HFFc6 (cell line): ENCODE measurements around the gene PQBP1. TPM values are rescaled to one million over a fixed set of nuclear protein-coding genes. Genes with fewer than 3 reads are reported as not detected.
A peak's percentile ranks its signal among the peaks of the same experiment; 100 is the strongest.
"Not testable (repeated sequence)": the region's sequence is repeated elsewhere in the genome, so short reads cannot be mapped to it uniquely, and the experiment has no call there.

Experiments
- DNase-seq: peaks from one replicate; pipeline ENCODE4 v3.0.0-alpha.2; 2018
- H3K27ac Mint-ChIP-seq: 2 replicates; pipeline ENCODE4 v1.8.0; 2020; ENCODE audit warnings: mild to moderate bottlenecking, mixed read lengths
- H3K27me3 Mint-ChIP-seq: 2 replicates; pipeline ENCODE4 v1.8.0; 2021; ENCODE audit warnings: mild to moderate bottlenecking, moderate library complexity, mixed read lengths; ENCODE audit not compliant: insufficient read depth
- H3K36me3 Mint-ChIP-seq: 2 replicates; pipeline ENCODE4 v1.8.0; 2021; ENCODE audit warnings: low read depth, mixed read lengths
- H3K4me1 Mint-ChIP-seq: 2 replicates; pipeline ENCODE4 v1.8.0; 2020; ENCODE audit warnings: low read depth, mixed read lengths
- H3K4me3 Mint-ChIP-seq: 2 replicates; pipeline ENCODE4 v1.8.0; 2020; ENCODE audit warnings: mild to moderate bottlenecking, moderate library complexity, mixed read lengths
- H3K9me3 Mint-ChIP-seq: 2 replicates; pipeline ENCODE4 v1.8.0; 2020; ENCODE audit warnings: mild to moderate bottlenecking, mixed read lengths
- CTCF ChIP-seq: fragments of 200-600 bp; sonication (generic); IDR thresholded peaks from 2 replicates; pipeline ENCODE4 v1.5.0; 2021; ENCODE audit warnings: antibody characterized with exemption, mild to moderate bottlenecking
- long read RNA-seq: library from polyadenylated mRNA; unstranded; transcript quantifications from one replicate; pipeline ENCODE4 v2.0.0, GENCODE V29; 2019
- total RNA-seq, 6 experiments: library from RNA; stranded (reverse); fragmentation: NEBNext Ultra II Directional; extraction: Animal tissue kit (Norgen Biotek cat#: 25700); gene quantifications; 2 replicates in 1 of 6; 3 replicates in 5 of 6; pipeline ENCODE4 v1.2.3, GENCODE V29; 2021

PQBP1 gene
- 10 to 100 TPM; 66.3 to 82.1 (median 71.1) TPM for total RNA-seq
- long read RNA-seq, transcript PQBP1-207 (7 exons, 1,020 nt): major isoform, 26 of 65 reads
- long read RNA-seq, transcript PQBP1-203 (7 exons, 1,056 nt): minor isoform, 8 of 65 reads
- long read RNA-seq, transcript PQBP1-216 (7 exons, 938 nt): minor isoform, 14 of 65 reads
- long read RNA-seq, partial matches to known transcripts: 2 of 65 reads
- long read RNA-seq, other reads (novel, unspliced or antisense): 11 of 65 reads

GRCh38 chrX:48897625-48898306 is at the start of gene PQBP1, which contains the start of gene TIMM17B:
Gene PQBP1 (plus strand): TSS chrX:48897930. CDS start chrX:48898510, 580 bp downstream.
Gene TIMM17B (minus strand): TSS chrX:48897768. CDS start chrX:48897749, 19 bp downstream.
- H3K4me3 Mint-ChIP-seq: peak within 1 kb of the TSS; percentile 96
- peak; percentile 94 for DNase-seq
- H3K4me1 Mint-ChIP-seq: no peaks in the 10 kb centered on the region
- TF ChIP-seq CTCF: no peak
- no peaks in the 10 kb centered on the region for H3K36me3 Mint-ChIP-seq
- H3K9me3 Mint-ChIP-seq: no peaks in the 10 kb centered on the region
- no peaks in the 10 kb centered on the region; the same call in none of the 2 replicates for H3K27me3 Mint-ChIP-seq
- H3K27ac Mint-ChIP-seq: peak within 1 kb of the TSS; percentile 98

DNA sequence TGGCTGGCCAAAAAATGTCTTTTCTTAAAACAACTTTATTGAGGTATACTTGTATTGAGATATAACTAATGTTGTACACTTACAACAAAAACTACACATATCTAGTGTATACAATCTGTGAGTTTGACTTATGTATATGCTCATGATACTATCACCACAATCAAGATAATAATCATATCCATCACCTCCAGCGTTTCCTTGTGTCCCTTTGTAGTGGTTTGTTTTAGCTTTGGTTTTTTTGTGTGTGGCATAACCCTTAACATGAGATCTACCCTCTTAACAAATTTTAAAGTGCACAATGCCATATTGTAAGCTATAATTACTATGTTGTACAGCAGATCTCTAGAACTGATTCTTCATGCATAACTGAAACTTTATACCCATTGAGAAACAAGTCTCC is 48.9 kb upstream of the PQBP1 start:
- H3K9me3 Mint-ChIP-seq: no peaks in the 10 kb centered on the region
- H3K27me3 Mint-ChIP-seq: peaks cover 15% of the 10 kb centered on the region
- no peak for TF ChIP-seq CTCF
- no peak for DNase-seq
- H3K4me3 Mint-ChIP-seq: no peak overlapping the region
- H3K4me1 Mint-ChIP-seq: no peaks in the 10 kb centered on the region
- no peak overlapping the region for H3K27ac Mint-ChIP-seq
- H3K36me3 Mint-ChIP-seq: no peaks in the 10 kb centered on the region; the same call in 1 of the 2 replicates

DNA sequence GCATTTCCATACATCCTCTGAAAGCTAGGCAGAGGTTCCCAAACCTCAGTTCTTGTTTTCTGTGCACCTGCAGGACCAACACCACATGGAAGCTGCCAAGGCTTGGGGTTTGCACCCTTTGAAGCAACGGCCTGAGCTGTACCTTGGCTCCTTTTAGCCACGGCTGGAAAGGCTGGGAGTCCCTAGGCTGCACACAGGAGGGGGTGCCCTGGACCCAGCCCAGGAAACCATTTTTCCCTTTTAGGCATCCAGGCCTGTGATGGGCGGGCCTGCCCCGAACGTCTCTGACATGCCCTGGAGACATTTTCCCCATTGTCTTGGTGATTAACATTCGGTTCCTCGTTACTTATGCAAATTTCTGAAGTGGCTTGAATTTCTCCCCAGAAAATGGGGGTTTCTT is 44.9 kb upstream of the PQBP1 start:
- Mint-ChIP-seq H3K36me3 (no peaks in the 10 kb centered on the region; the same call in 1 of the 2 replicates), H3K4me1 (peaks cover 6% of the 10 kb centered on the region; the same call in 1 of the 2 replicates), H3K27me3 (peaks cover 23% of the 10 kb centered on the region), H3K9me3 (no peaks in the 10 kb centered on the region), H3K4me3 (no peak overlapping the region), H3K27ac (no peak overlapping the region)
- no peak for DNase-seq
- TF ChIP-seq CTCF: no peak

- not testable (repeated sequence) for H3K9me3 Mint-ChIP-seq, H3K36me3 Mint-ChIP-seq, H3K4me1 Mint-ChIP-seq, H3K4me3 Mint-ChIP-seq, DNase-seq, H3K27ac Mint-ChIP-seq
- peaks cover 23% of the 10 kb centered on the region for H3K27me3 Mint-ChIP-seq
Measured at GRCh38 chrX:48853494-48853893, 44.2 kb upstream of the PQBP1 start.

- not testable (repeated sequence) for H3K27ac Mint-ChIP-seq, H3K4me1 Mint-ChIP-seq, H3K36me3 Mint-ChIP-seq, H3K4me3 Mint-ChIP-seq, DNase-seq, H3K9me3 Mint-ChIP-seq
- peaks cover 23% of the 10 kb centered on the region for H3K27me3 Mint-ChIP-seq
Measured at GRCh38 chrX:48854121-48854804, 43.5 kb upstream of the PQBP1 start.

- peaks cover 6% of the 10 kb centered on the region; the same call in 1 of the 2 replicates for H3K4me1 Mint-ChIP-seq
- H3K36me3 Mint-ChIP-seq: no peaks in the 10 kb centered on the region; the same call in 1 of the 2 replicates
- no peaks in the 10 kb centered on the region for H3K9me3 Mint-ChIP-seq
- H3K27ac Mint-ChIP-seq: no peak overlapping the region
- H3K27me3 Mint-ChIP-seq: peaks cover 24% of the 10 kb centered on the region
- DNase-seq: no peak
- H3K4me3 Mint-ChIP-seq: no peak overlapping the region
- peak; percentile 35; the same call in 1 of the 2 replicates for TF ChIP-seq CTCF
Measured at GRCh38 chrX:48854898-48855297, 42.8 kb upstream of the PQBP1 start.
